Astrocyte of the spinal cord (primary cell): ENCODE results near the gene CTIF.

Source experiments
- DNase-seq: peaks from one replicate; pipeline ENCODE4 v3.0.0; 2011; ENCODE audit warnings: low read depth, low spot score
- H3K4me3 ChIP-seq: 2 replicates; pipeline ENCODE4 v1.5.1; 2011; ENCODE audit warnings: low read depth, mild to moderate bottlenecking, low read length, moderate library complexity
- CTCF ChIP-seq: IDR thresholded peaks from 2 replicates; pipeline ENCODE4 v1.5.1; 2012; ENCODE audit warnings: low read depth, mild to moderate bottlenecking, low read length, inconsistent platforms
- in situ Hi-C: cut with HindIII; loops from 2 replicates; pipeline ENCODE4 v1.10.0; 2017; ENCODE audit warnings: low sequenced_read_pairs

The CTIF gene

DNA sequence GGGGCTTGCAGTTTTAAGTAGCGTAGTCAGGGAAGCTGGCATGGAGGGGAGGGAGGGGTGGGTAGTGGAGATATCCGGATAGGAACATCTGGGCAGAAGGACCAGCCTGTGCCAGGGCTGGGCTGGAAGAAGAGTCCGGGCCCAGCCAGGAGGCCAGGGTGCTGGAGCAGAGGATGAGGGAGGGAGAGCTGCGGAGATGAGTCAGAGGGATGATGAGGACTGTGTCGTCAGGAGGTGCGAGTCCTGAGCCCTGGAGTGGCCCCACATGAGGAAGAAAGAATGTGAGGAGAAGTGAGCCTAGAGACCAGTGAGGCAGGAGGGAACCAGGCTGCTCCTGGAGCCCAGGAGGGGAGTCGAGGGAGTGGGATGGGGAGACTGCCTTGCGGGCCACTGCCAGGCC lies 82.4 kb downstream of the CTIF start:
- H3K4me3 ChIP-seq, result no peak overlapping the region
- DNase-seq, result peak; percentile 76
- no peak for TF ChIP-seq CTCF
- in situ Hi-C loops, result no loop called here

- no peak for DNase-seq
- H3K4me3 ChIP-seq, result no peak overlapping the region
- in situ Hi-C loops, result no loop called here
- TF ChIP-seq CTCF, result no peak
Measured at GRCh38 chr18:48621815-48622555, 83.2 kb downstream of the CTIF start.

DNA sequence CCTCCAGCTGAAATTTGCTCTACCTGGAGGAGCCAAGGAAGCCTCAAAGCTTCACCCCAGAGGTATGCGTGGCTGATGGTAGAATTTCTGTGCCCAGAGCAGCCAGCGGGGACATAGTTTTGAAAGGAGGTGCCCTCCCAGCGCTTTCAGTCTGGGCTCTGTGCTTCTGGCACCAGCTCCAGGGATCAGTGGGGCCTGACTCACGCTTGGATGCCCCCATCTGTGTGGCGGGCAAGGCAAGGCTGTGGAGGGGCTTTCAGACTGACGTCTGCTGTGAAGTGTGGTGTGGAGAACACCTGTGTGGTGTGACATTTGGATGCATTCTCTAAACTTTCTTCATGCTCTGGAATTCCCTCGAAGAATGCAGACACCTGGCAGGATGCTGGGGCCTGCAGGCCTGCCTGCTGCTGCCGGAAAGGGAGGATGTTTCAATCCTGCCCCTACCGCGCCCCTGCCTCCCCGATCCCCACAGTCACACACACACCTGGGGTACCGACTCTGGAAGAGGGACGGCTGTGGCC lies 84.1 kb downstream of the CTIF start:
- TF ChIP-seq CTCF, result no peak
- in situ Hi-C loops, result no loop called here
- no peak overlapping the region for H3K4me3 ChIP-seq
- peak; percentile 59 for DNase-seq

- TF ChIP-seq CTCF, result no peak
Measured at GRCh38 chr18:48623468-48624235, 84.8 kb downstream of the CTIF start.

DNA sequence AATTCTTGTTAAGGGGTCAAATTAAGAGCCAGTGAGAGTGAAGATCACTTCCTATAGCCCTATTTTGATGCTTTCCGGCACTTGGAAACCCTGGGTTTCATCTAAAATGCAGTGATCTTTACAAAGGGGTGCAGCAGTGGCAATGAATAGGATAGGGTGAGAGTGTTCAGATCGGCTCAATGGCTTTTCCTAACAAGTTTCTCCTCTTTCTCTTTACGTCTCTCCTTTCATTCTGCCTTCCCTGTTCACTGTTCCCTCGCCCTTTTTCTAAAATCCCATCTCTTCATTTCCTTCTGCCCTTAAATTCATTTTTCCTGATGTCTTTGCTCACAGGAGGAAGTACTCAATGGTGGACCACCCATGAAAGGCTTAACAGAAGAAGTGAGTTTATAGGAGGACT lies 86.0 kb downstream of the CTIF start:
- in situ Hi-C loops, result no loop called here
- H3K4me3 ChIP-seq, result no peak overlapping the region
- DNase-seq, result no peak
- no peak for TF ChIP-seq CTCF

More at GRCh38 chr18:48623468-48624235, 84.8 kb downstream of the CTIF start:
- peak; percentile 88 for DNase-seq
- no peak overlapping the region for H3K4me3 ChIP-seq
- in situ Hi-C loops, result no loop called here

- in situ Hi-C loops, result no loop called here
- H3K4me3 ChIP-seq, result no peak overlapping the region
- DNase-seq, result no peak
- TF ChIP-seq CTCF, result no peak
Measured at GRCh38 chr18:48627216-48627615, 88.4 kb downstream of the CTIF start.
